Measurements from ENCODE around the gene ANGPTL7.

DNA sequence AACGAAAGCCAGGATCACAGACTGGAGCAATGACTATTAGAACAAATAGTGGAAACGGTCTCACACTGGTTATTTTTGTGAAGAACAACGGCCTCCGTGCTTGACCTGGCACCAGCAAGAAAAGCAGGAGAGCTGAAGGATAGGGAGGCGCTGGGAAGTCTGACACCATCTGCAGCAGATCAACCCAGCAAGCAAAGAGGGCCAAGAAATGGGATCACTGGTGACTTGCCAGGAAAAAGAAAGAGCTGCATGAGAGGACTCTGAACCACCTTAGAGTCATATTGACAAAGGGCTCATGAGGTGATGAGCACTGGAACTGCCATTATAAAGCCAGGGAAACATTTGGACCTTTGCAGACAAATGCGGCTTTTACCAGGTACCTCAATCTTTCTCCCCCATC, 48.2 kb downstream of the ANGPTL7 start:
- no peak for TF ChIP-seq POLR2AphosphoS5 (IDR thresholded peaks at IDR 0.05; ENCODE audit: low read depth, low read length)
- no peak for TF ChIP-seq CTCF (IDR thresholded peaks at IDR 0.05 in 2 of 3, conservative IDR thresholded peaks at IDR 0.05 in 1 of 3; ENCODE audit: borderline replicate concordance in 1 of 3, insufficient read depth in 1 of 3, low read depth in 2 of 3, low read length in 2 of 3)
- TF ChIP-seq SIN3A (IDR thresholded peaks at IDR 0.05; ENCODE audit: low read depth) = no peak
- no peak for TF ChIP-seq EZH2 (IDR thresholded peaks at IDR 0.05)
- TF ChIP-seq ATF3 (IDR thresholded peaks at IDR 0.05) = no peak
- no peak for TF ChIP-seq RAD21 (IDR thresholded peaks at IDR 0.05; ENCODE audit: low read depth)
- TF ChIP-seq POLR2A (IDR thresholded peaks at IDR 0.05; ENCODE audit: borderline replicate concordance, extremely low read depth, insufficient read depth, insufficient read length) = no peak
